Measurements from ENCODE around the gene LMNTD2.
A peak's percentile ranks its signal among the peaks of the same experiment; 100 is the strongest.

Gene LMNTD2

DNA sequence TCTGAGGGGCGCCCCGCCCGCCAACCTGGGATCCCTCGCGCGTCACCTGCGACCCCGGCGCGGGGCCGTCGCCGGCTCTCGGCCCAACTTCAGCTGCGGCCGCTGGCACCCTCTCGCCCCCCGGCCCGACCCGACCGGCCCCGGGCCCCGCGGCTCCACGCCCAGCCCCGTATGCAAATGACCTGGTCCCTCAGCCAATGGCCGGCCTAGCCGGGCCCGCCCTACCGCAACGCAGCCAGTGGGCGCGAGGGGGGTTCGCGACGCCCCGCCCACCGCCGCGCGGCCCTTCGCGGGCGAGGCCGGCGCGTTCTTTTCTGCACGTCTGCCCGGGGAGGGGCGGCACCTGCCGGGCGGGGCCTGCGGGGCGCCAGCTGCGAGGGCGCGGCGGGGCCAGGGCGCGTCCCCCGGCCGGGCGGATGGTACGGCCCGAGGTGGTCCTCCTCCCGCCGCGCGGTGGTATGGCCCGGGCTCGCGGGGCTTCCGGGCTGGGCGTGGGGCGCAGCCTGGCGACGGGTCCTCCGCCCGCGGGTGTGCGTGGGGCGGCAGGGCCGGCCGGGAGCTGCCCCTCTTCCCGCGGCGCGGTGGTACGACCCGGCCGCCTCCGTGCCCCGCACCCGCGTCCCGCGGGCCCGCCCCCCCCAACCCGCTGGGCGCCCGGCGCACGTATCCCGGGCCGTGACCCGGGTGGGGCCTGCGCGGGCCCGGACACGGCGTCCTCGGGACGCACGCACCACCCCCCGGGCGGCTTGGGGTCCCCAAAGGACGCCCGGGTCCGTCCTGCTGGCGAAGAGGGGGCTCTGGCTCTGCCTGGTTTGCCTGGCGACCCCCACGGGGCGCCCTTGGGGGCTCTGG, 8.0 kb upstream of the LMNTD2 start:
- peak; percentile 77 to 85 (median 83) for DNase-seq (ENCODE audit: low read depth in 3 of 3, low spot score in 1 of 3)

DNA sequence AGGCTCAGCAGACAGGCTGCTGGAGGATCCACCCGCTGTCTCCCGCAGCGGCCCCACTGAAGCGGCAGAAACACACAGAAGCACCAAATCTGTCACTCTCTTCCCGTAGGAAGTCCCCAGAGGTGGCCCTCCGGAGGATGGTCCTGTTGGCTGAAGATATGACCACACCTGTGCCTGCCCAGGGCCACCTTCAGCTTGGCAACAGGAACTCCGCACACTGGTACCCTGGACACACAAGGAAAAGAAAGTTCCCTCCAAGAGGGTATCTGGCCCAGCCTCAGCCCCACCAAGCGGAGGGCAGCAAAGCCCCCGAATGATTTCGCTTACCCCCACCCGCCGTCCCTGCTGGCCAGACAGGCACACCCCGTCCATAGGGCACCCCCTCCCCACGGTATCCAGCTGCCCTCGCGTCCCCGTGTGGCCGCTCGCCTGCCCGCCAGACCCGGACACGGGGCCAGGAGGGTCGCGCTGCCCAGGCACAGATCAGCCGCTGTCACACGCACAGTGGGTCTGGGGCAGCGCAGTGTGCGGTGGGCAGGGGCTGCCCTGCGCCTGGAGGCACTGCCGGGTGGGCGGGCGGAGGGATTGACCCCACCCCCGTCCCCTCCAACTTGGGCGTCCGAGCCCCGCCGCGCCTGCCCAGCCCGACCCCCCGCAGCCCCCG, 7.2 kb upstream of the LMNTD2 start:
- DNase-seq (ENCODE audit: low read depth in 3 of 3, low spot score in 1 of 3), result no peak

DNA sequence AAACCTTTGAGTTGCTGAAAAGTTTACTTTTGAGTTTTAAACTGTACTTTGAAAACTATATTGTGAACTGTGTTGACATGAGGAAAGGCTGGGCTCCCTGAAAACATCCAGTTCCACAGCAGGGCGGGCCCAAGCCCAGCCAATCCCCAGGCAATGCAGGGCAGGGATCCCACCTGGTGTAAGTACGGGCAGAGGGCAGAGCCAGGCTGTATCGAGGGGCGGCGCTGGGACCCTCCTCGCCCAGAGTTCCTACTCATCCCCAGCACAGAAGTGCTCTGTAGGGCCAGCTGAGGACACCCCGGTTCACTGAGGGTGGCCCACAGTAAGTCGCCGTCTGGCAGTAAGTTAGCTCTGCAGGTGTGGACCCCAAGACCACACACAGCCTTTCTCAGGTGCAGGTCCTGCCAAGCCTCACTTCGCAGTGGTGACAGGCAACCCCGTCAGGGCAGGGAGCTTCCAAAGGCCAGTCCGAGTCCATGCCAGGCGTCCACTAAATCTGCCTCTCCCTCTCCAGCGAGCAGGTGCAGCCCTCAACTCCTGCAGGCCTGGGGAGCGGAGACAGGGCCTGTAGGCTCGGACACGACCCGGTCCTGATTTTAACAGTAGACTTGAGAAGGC, 6.6 kb upstream of the LMNTD2 start:
- DNase-seq (ENCODE audit: low read depth in 3 of 3, low spot score in 1 of 3), result no peak

DNA sequence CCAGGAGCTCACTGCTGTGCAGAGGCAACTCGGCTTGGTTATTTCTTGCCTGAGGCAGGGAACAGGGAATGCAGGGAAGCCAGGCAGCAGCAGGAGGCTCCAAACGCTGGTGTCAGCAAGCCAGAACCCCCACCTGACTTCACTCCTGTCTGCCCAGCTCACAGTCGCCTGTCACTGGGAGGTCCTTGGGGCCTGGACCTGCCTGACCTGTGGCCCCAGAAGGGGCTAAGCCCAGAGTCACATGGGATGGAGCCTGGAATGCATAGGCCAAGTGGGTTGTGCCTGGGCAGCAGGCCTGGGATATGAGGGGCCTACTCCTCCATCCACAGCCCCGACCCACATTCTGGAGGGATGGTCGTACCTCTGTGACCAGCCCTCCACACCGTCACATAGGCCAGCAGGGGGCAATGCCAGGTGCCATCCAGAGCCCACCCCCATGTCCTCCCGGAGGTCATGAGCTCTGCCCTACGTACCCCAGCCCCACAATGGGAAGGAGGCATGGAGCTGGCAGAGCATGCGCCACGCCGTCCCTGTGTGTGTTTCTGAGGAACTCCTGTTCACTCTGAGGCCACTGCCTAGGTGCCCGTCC, 5.5 kb upstream of the LMNTD2 start:
- no peak for DNase-seq (ENCODE audit: low read depth in 3 of 3, low spot score in 1 of 3)

DNA sequence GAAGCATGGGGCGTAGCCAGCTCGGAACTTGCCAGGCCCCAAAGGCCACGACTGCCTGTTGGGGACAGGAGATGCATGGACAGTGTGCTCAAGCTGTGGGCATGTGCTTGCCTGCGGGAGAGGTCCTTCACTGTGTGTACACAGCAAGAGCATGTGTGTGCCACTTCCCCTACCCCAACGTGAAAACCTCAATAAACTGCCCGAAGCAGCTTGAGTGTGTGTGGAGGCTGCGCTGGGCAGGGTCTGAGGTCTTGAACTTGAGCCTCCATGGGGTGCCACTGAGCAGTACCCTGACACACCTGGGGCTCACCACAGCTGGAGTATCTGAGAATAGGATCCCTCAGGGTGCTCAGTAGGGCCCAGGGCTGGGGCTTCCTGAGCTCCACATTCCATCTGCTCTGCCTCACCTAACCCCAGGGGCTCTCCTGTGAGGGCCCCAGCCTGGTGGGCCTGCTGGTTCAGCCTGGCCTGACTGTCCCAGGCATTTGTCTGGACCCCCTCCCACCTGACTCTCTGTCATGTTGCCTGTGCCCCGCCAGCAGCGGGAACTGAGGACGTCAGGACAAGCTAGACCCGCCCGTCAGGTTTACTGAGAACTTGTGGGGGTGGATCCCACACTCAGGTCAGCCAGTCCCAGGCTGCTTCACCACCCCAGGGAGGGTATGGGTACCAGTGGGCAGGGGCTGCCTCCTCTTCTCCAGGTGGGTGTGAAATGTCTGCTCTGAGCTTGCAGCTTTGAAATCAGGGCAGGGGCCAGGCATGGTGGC, 3.5 kb upstream of the LMNTD2 start:
- no peak for DNase-seq (ENCODE audit: low read depth in 3 of 3, low spot score in 1 of 3)

DNA sequence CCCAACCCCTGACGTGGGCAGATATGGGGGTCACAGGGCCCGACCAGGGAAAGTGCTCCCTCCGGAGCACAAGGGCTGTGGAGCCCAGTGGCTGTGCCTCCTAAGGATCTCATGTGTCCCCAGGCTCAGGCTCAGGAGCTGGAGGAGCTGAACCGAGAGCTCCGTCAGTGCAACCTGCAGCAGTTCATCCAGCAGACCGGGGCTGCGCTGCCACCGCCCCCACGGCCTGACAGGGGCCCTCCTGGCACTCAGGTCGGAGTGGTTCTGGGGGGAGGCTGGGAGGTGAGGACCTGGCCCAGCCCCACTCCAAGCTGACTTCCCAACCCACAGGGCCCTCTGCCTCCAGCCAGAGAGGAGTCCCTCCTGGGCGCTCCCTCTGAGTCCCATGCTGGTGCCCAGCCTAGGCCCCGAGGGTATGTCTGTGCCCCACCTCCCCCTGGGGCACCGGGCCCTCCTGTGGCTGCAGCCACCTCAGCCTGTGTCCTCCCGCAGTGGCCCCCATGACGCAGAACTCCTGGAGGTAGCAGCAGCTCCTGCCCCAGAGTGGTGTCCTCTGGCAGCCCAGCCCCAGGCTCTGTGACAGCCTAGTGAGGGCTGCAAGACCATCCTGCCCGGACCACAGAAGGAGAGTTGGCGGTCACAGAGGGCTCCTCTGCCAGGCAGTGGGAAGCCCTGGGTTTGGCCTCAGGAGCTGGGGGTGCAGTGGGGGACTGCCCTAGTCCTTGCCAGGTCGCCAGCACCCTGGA, 2.7 kb upstream of the LMNTD2 start:
- DNase-seq (ENCODE audit: low read depth in 3 of 3, low spot score in 1 of 3), result no peak

DNA sequence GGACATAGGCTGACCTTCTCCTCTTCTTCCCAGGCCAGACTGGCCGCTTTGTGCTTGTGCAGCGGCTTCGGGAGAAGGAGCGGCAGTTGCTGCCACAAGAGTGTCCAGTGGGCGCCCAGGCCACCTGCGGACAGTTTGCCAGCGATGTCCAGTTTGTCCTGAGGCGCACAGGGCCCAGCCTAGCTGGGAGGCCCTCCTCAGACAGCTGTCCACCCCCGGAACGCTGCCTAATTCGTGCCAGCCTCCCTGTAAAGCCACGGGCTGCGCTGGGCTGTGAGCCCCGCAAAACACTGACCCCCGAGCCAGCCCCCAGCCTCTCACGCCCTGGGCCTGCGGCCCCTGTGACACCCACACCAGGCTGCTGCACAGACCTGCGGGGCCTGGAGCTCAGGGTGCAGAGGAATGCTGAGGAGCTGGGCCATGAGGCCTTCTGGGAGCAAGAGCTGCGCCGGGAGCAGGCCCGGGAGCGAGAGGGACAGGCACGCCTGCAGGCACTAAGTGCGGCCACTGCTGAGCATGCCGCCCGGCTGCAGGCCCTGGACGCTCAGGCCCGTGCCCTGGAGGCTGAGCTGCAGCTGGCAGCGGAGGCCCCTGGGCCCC, 1.6 kb upstream of the LMNTD2 start:
- DNase-seq (ENCODE audit: low read depth in 3 of 3, low spot score in 1 of 3), result no peak

DNA sequence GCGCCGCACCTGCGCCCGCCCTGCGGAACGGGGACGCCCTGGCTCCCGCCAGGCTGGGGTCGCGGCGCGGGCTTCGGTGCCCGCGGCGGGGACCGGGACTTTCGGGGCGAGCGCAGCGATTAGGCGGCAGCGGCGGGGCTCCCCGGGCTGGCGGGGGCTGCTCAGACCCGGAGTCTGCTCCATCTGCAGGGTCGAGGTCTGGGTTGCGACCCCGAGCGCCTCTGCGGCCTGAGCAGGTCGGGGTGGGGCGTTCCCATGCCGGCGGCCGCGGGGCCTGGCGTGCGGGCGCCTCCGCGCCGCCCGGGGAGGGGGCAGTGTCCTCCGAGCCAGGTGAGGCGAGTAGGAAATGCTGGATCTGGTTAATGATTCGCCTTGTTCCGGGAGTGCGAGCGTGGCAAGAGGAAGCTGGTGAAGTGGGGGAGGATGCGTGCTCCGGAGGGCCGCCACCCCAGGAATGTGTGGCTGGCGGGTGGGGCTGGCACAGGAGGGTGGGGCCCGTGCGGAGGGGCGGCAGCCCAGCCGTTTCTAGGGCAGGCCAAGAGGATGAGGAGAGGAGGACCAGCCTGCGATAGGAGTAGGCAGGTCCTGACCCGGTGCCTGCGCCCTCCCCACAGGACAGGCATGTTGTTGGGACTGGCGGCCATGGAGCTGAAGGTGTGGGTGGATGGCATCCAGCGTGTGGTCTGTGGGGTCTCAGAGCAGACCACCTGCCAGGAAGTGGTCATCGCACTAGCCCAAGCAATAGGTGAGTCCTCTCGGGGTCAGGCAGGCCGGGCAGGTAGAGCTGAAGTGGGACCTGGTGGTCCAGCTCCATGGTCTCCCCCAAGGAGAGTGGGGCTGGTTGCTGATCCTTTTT, 838 bp upstream of the LMNTD2 start:
- DNase-seq (ENCODE audit: low read depth in 3 of 3, low spot score in 1 of 3), result no peak

DNA sequence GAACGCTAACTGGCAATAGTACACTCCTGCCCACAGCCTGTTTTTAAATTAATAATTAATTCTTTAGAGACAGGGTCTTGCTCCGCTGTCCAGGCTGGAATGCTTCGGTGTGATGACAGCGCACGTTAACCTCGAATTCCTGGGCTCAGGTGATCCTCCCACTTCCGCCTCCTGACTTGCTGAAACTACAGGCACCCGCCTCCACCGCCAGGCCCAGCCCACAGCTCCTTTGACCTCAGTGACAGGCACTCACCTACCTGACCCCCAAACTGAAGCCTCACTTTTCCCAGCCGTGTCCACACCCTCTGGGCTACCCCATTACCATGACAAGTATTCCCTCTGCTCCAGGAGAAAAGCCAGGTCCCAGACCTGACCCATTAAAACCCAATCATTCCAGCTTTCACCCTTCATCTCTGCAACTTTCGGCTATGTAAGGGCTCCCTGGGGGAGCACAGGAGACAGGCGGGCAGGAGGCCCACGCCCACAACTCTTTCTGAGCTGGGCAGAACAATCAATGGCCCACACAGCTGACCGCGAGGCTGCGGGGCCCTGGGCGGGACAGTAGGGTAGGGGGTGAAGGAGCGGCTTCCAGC, 730 bp downstream of the LMNTD2 start:
- DNase-seq (ENCODE audit: low read depth in 3 of 3, low spot score in 1 of 3), result no peak

DNA sequence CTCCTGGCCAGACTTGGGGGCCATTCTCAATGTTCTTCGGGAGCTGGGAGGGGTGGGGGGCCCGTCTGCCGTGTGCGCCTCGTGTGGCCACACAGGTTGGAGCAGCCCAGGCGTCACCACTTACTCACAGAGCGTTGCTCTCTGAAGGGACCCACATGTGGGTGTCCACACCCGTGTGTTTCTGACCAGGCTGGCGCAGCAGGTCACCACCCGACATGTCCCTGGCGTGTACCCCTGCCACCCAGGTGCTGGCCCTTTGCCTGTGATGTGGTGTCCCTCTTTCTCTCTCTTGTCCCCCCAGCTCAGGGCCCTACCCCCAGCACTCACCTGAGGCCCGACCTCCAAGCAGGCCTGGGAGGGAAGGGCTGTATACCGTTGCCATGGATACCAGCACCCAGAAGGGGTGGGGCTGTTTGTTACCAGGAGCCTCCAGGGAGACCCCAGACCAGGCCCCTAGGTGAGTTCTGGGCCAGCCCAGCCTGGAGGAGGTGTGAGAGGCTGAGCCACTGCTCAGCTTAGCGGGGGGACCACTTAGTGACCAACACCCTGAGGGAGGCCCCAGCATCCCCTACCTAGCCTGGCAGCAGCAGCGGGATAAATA, 1.4 kb downstream of the LMNTD2 start:
- DNase-seq (ENCODE audit: low read depth in 3 of 3, low spot score in 1 of 3), result no peak

DNA sequence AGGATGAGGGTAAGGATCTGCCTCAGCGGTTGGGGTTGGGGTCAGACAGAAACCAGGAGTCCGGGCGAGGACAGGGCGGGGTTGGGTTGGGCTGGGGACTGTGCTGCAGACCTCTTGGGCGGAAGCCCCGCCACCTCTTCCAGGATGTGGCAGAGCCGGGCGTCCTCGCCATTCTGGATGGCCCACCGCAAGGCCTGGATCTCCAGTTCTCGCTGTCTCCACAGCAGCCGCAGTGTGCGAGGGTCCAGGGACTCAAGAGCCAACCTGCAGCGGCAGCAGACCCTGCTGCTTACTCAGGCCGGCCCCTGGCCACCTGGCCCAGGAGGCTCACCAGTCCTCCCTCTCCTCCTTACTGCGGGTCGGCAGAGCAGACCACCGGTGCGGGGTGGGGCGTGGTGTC, 2.0 kb downstream of the LMNTD2 start:
- DNase-seq (ENCODE audit: low read depth in 3 of 3, low spot score in 1 of 3), result no peak

DNA sequence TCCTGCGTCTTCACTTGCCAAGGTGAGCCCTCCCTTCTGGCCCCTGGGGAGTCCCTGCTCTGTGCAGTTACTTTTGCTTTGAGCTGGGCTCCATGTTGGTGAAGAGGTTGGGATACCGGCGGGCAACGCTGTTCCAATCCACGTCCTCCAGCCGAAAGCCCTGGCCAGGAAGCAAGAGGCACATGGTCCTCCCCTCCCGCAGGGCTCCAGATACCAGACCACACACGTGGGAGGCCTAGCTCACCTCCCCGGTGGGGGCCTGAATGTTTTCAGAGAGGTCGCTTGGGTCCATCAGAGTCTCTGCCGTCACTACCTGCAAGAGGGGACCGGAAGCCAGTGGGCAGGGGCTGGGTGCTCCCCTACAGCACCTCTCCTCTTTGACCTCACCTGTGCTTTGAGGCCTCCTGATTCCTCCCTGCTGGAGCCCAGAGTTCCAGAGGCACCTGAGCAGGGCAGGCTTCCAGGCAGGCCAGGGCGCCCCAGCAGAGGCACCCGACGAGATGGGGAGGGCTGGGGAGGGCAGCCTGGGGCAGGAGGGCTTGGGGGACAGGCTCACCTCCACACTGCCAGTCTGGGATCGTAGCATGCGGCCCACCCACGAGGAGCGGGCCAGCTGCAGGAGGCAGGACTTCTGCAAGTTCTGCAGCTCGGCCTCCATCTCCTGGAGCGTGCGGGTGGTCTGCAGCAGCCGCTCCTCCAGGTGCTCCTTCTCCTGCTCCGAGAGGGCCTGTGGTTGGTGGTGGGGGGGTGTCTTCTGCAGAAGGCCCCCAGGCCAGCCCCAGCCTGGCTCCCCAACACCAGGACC, 3.0 kb downstream of the LMNTD2 start:
- DNase-seq (ENCODE audit: low read depth in 3 of 3, low spot score in 1 of 3), result no peak

DNA sequence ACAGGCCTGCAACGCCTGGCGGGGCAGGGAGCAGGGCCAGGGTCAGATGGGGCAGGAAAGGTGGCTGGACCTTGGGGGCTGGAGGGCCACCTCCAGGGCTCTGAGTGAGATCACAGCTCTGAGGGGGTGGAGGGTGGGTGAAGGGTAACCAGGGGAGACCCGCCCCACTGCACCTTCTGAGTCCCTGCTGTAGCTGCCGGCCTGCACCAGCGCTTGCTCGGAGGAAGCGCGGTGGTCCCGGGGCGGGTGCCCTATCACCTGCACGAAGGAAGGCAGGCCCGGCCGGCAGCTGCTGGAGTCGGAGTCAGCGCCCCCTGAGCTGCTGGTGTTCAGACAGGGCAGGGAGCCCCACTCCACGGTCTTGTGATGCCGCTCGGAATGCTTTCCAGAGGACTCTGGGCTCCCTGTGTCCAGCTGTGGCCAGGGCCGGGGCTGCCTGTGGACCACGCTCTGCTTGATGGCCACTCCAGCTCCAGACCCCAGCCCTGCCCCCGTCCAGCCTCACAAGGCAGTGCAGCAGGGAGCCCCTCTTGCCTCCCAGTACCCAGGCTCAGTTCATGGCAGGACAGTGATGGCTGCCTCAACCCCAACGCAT, 3.8 kb downstream of the LMNTD2 start:
- no peak for DNase-seq (ENCODE audit: low read depth in 3 of 3, low spot score in 1 of 3)

DNA sequence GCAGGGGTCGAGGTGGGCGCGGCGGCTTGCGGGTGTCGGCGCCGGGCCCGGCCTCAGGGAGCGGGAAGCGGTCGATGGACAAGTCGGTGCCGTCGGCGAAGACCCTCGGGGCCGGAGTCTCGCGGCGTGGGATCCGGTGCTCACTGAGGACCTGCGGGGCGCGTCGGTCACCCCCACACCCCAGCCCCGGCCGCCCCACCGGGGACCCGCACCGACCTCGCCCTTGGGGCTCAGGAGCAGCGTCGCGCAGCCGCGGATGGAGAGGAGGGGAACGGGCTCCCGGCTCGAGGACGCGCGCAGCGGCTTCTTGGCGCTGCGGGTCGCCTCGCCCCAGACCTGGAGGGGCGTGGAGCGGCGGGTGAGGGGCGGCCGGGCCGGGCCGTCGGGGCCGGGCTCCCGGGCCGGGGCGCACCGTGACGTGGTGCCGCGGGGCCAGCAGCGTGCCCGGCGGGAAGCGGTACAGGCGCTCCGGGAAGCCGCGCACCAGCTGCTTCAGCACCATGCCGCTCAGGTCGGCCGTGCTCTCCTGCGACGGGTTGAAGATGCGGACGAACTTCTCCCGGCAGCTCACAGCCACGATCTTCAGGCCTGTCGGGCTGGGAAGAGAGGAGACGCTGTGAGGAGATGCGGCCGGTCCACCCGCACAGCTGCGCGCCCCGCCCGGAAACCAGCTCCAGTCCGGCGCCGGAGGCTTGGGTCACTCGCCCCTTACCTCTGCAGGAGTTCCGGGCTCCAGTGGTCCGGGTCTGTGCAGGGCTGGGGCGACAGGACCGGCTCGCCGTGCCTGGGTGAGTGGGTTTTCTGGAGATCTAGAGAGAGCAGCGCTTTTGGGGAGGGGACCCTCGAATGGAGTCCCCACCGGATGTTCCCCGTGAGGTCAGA, 4.5 kb downstream of the LMNTD2 start:
- no peak for DNase-seq (ENCODE audit: low read depth in 3 of 3, low spot score in 1 of 3)

DNA sequence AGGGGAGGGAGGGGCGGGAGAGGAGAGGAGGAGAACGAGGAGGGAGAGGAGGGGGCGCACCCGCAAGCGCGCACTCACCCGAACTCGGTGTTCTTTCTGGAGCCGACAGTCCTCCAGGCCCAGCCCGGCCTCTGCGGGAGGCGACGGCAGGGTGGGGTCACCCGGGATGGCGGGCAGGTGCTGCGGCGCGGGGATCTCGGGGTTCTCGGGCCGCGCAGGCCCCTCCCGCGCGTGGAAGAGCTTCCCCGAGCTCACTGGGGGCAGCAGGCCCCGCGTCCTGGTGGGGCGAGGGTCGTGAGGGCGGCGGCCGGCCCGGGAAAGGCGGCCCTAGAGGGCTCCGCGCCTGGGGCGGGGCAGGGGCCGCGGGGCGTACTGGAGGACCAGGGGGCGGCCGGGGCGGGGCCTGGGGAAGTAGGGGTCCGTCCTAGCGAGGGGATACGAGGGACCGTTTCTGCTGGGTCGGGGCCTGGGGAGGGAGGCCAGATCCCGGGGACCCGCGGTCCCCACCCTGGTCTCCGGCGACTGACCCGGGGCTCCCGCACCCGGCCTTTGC, 5.2 kb downstream of the LMNTD2 start:
- DNase-seq (ENCODE audit: low read depth in 3 of 3, low spot score in 1 of 3), result no peak

Measured in stimulated activated CD4-positive, alpha-beta T cell treated with anti-CD3 and anti-CD28 coated beads, TNF-alpha, amount 100 ng/mL, for 1 hour (primary cell).